HTERT RPE-1 (cell line): ENCODE data around the gene GOLGA8S.
"Not testable (repeated sequence)": the region's sequence is repeated elsewhere in the genome, so short reads cannot be mapped to it uniquely, and the experiment has no call there.

Experiments
- in situ Hi-C: fragments of 300-500 bp; cut with MboI; formaldehyde crosslinking; loops from 4 replicates; pipeline ENCODE4 v1.14.3; 2020; ENCODE audit warnings: low sequenced_read_pairs

The GOLGA8S gene, protein sequence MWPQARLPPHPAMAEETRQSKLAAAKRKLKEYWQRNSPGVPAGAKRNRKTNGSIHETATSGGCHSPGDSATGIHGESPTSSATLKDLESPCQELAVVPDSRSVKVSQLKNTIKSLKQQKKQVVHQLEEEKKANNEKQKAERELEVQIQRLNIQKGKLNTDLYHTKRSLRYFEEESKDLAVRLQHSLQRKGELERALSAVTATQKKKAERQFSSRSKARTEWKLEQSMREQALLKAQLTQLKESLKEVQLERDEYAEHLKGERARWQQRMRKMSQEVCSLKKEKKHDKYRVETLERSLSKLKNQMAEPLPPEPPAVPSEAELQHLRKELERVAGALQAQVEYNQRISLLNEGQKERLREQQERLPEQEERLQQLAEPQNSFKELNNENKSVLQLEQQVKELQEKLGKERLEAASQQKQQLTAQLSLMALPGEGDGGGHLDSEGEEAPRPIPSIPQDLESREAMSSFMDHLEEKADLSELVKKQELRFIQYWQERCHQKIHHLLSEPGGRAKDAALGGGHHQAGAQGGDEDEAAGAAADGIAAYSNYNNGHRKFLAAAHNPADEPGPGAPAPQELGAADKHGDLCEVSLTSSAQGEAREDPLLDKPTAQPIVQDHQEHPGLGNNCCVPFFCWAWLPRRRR

DNA sequence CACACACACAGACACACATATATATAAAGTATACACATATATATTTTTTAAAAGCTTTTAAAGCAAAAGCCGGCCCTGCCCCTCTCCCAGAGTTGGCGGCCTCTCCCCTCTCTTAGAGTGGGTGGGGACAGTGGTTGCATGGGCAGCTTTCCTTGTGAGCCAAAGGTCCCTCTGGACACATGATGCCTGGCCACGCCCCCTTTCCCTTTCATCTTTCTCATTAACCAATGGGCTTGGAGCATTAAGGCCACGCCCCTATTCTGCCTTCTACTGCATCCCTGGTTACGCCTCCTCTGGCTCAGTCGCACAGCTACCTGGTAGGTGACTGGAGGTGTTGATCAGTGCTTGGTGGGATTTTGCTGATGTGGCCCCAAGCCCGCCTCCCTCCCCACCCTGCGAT is at the start of gene GOLGA8S:
TSS of gene GOLGA8S (plus strand) at position 301 of the 400 bp plus-strand sequence. CDS start at position 363, 62 bp downstream.
- in situ Hi-C loops = not testable (repeated sequence)

DNA sequence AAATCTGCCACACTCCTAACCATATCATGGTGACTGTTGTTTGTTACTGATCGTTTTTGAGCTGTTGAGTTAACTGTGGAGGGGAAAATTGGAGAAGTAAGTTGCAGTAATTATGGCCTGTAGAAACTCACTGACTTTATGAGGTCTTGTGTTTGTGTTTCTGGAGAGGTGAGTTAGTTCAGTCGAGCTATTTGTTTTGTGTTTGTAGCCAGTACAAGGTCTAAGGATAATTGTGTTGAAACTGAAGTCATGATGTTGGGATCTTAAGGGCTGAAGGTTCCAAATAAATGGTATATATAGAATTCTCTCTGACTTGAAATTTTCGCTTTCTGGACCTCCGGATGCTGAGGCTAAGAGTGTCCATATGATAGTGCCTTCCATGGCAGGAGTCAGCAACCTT is 49.7 kb upstream of the GOLGA8S start:
- in situ Hi-C loops = not testable (repeated sequence)

DNA sequence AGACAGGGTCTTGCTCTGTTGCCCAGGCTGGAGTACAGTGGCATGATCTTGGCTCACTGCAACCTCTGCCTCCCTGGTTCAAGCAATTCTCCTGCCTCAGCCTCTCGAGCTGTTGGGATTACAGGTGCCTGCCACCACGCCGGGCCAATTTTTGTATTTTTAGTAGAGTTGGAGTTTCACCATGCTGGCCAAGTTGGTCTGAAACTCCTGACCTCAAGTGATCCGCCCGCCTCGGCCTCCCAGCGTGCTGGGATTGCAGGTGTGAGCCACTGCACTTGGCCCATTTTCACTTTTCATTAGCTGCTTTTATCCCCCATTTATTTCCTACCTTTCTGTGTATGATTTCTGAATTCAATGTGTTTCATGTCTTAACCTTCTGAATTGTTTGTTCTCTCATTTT is 48.6 kb upstream of the GOLGA8S start:
- in situ Hi-C loops = not testable (repeated sequence)

DNA sequence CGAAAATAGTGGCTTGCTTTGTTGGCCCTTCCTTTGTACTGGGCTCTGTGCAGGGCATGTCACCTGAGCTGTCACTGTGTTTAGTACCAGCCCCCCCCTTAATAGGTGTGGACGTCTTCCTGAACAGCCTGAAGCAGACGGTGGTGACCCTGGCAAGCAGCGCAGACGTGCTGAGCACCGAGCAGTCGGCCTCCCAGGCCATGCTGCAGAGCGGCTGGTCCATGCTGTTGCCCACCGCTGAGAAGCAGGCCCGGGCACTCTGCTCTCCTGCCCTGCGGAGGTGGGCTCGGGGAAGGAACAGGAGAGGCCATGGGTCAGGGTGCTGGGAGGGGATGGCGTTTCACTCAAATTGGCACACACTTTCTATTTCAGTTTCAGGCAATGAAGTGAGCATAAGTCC is 43.3 kb upstream of the GOLGA8S start:
- in situ Hi-C loops = not testable (repeated sequence)

DNA sequence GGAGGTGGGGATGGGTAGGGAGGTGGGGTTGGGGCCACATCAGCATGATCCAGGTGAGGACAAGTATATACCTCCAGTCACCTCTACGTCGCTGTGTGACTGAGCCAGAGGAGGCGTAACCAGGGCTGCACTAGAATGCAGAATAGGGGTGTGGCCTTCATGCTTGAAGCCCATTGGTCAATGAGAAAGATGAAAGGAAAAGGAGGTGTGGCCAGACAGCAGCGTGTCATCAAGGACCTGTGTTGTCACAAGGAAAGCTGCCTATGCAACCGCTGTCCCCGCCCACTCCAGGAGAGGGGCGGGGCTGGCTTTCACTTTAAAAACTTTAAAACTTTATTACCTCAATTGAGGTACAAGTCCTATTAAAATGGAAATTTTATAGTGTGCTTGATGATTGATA is 20.5 kb upstream of the GOLGA8S start, which contains the start of gene GOLGA6L26:
TSS of gene GOLGA6L26 (minus strand) at position 101 of the 400 bp plus-strand sequence. CDS start at position 40, 61 bp downstream.
- in situ Hi-C loops = not testable (repeated sequence)

DNA sequence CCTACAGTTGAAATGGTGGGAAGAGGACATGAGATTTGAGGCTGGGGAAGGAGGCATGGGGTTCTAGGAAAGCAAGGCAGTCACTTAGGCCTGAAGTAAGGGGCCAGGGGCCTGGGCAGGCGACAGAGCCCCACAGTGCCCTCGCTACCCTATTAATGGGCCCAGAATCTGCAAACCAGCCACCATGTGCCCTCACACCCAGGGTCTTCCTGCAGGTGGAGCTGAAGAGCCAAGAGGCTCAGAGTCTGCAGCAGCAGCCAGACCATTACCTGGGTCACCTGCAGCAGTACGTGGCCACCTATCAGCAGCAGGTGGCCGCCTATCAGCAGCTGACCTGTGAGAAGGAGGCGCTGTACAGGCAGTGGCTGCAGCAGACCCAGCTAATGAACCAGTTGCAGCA is 8.1 kb downstream of the GOLGA8S start:
- in situ Hi-C loops = not testable (repeated sequence)

DNA sequence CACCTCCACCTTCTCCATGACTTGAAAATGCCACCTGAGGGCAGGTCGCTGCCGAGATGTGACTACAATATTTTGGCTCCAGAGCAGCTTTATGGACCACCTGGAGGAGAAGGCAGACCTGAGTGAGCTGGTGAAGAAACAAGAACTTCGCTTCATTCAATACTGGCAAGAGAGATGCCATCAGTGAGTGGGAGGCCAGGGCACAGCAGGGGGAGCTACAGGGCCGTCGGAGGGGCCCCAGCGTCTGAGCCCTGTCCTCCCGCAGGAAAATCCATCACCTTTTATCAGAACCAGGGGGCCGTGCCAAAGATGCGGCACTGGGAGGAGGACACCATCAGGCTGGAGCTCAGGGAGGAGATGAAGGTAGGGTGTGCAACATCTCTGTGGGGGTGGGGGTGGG is 9.7 kb downstream of the GOLGA8S start:
- in situ Hi-C loops = not testable (repeated sequence)

DNA sequence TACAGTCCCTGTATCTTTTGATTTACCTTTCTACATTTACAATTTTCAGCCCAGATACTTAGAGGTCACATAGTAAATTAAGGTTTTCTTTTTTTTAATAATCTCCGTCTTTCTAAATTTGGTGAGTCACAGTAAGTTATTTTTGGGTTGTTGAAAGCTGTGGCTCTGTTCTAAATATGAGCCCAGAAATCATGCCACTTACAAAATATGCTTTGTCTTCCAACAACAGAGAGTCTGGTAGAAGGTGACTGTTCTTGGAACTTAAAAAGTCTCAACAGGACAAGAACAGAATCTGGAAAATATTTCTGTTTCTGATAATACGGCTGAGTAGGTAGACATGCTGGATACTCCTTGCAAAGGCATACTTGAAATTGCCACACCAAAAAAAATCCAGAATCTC is 16.0 kb downstream of the GOLGA8S start:
- in situ Hi-C loops = no loop called here

DNA sequence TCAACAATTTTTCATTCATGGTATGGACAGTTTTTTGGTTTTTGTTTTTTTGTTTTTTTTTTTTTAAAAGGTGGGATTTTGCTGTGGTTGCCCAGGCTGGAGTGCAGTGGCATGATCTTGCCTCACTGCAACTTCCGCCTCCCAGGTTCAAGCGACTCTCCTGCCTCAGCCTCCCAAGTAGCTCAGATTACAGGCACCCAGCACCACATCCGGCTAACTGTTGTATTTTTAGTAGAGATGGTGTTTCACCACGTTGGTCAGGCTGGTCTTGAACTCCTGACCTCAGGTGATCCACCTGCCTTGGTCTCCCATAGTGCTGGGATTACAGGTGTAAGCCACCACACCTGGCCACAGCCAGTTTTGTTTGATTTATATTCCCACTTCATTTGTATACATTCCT is 16.6 kb downstream of the GOLGA8S start:
- in situ Hi-C loops = not testable (repeated sequence)

DNA sequence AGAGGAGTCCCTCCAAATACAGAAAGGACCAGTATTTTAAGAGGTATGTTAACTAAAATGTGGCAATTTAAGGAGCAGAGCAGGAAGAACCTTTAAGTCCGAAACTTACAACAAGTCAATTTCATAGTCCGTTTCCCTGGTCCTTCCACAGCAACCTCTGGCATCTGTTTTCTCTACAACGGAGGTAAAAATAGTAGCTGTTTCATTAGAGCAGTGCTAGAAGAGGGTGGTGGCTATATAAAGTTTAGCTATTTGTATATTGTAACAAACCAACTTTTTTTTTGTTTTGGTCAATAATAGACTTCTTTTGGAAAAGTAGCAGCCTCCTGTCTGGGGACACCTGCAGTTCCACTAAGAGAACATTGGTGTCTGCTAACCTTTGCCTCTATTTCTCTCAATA is 17.3 kb downstream of the GOLGA8S start:
- in situ Hi-C loops = not testable (repeated sequence)

DNA sequence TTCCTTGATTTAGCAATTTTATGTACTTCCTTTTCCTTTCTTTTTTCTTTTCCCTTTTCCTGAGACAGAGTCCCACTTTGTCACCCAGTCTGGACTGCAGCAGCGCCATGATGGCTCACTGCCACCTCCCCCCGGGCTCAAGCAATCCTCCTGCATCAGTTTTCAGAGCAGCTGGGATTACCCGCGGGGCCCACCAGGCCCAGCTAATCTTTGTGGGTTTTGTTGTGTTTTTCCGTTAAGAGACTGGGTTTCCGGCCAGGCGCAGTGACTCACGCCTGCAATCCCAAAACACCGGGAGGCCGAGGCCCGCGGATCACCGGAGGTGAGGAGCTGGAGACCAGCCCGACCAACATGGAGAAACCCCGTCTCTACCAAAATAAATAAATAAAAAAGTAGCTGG is 17.7 kb downstream of the GOLGA8S start:
- in situ Hi-C loops = no loop called here

DNA sequence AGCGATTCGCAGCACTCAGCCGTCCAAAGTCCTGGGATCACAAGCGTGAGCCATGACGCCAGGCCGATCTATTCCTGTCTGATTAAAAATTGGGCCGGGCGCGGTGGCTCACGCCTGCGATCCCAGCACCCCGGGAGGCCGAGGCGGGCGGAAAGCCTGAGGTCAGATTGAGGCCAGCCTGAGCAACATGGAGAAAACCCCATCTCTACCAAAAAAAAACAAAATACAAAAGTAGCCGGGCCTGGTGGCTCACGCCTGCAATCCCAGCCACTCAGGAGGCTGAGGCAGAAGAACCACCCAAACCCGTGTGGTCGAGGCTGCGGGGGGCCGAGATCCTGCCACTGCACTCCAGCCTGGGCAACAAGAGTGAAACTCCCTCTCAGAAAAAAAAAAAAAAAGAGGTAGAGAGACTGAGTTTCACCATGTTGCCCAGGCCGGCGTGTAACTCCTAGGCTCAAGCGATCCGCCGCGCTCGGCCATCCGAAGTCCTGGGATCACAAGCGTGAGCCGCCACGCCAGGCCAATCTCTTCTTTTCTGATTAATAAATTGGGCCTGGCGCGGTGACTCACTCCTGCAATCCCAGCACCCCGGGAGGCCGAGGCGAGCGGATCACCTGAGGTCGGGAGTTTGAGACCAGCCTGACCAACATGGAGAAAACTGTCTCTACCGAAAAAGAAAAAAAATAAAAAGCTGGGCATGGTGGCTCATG is 18.5 kb downstream of the GOLGA8S start:
- in situ Hi-C loops = not testable (repeated sequence)

DNA sequence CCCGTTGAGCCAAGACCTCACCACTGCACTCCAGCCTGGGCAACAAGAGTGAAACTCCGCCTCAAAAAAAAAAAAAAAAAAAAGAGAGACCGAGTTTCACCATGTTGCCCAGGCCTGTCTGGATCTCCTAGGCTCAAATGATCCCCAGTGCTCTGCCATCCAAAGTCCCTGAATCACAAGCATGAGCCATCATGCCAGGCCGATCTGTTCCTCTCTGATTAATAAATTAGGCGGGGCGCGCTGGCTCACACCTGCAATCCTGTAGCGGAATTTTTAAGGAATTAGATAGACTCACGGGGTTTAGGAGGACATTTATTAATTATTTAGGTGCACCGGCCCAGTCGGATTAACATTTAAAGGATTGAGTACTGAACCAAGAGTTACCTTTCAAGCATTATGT is 19.7 kb downstream of the GOLGA8S start:
- in situ Hi-C loops = not testable (repeated sequence)

DNA sequence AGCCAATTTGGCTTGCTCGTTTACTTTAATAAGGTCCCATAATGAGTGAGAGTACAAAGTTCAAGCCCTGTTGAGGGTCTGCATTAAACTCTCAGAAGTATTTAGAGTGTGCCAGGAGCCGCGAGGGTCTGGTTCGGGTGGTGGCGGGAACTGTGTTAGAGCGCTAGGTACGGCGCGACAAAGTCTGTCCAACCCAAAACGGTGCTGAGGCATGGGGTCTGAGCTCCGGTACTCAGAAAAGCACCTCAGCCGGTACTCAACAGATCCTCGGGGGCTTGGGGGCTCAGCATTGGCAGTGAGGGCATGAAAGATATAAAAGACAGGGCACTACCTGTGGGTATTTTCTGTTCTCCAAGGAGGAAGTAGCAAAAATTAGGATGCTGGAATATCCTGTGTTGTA is 24.4 kb downstream of the GOLGA8S start:
- in situ Hi-C loops = not testable (repeated sequence)

DNA sequence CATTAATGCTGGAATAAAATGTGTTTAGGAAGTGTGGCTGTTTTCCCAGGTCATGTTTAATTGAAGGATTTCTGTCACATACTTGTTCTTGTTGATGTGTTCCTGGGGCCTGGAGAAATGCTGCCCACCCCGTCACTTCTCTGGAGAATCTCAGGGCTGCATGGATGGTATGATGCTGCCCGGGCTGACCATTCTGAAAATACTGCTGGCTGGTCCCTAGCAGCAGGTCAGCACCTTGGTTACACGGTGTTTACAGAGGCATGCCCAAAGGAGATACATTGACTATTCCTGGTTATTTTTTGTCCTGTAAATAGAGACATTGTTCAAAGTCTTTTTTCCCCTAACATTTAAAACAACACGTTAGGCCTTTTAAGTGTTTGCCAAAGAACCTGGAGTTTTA is 26.2 kb downstream of the GOLGA8S start:
- in situ Hi-C loops = not testable (repeated sequence)

DNA sequence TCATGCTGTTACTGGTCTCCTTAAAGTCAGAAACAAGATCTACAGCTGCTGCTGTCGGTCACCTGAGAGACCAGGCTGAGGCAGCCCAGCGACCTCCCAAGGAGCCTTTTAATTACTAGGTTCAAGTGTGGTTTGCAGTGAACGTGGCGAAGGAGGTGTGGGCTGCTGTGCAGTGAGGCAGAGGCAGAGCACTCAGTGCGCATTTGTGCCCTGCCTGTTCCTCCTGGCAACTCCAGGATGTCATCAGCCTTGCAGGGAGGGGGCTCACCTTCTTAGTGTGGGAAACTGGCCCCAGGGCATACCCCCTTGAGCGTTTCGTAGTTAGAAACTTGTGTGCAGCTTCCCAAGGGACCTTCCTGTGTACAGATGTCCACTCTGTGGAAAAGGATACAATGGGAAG is 26.6 kb downstream of the GOLGA8S start:
- in situ Hi-C loops = not testable (repeated sequence)

DNA sequence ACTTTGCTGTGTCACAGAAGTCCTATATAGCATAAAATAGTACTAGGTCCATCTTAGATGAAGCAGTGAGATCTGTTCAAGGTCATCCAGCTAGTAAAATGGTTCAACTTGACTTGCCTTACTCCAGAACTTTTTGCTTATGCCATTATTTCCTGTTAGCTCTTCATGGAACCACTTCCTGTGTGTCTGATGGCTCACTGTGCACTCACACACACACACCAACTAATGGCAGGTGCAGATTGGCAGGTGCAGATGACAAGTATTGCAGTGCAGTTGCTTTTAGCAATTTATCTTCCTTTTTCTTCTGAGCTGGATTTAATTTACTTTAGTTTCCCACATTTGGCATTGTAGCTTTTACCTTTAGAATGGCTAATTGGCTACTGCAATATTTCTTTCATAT is 29.8 kb downstream of the GOLGA8S start:
- in situ Hi-C loops = no loop called here

DNA sequence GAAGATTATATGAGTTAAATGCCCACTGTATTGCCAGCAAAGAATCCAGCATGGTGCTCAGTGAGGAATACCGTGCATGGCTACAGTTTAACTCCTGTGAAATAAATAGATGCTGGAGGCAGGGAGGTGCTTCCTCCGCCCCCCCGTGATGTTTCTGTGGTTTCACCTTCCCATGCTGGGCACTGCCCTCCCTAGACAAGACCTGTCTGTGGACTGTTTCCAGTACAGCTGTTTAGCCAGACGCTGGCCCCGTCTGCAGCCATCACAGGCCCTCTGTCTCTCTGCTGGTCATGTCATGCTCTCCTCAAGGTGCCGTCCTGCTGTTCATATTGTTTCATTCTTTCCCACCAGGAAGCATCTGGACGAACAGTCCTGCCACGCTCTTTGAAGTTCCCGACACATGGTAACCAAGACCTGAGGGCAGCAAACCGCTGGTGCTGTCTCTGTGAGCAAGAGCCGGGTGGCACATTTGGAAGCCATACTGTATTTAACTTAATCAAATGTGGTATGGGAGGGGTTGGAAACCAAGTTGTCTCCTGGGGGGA is 31.4 kb downstream of the GOLGA8S start:
- in situ Hi-C loops = no loop called here

DNA sequence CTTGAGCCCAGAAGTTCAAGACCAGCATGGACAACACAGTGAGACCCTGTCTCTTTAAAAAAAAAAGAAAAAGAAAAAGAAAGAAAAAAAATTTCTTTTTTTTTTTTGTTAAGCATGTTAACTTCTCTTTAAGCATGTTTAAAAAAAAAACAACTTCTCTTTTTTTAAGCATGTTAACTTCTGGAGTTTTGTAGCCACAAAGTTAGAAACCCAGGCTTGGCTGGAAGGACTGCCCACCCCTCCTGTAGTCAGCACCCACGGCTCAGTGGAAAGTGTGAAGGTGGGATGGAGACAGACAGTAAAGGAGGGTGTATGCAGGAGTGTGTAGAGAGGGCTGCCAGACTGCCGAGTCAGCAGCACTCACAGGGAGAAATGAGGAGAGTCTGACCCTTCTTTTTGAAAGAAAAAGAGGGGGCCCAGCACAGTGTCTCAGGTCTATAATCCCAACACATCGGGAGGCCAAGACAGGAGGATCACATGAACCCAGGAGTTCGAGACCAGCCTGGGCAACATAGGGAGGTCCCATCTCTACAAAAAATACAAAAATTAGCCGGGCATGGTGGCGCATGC is 33.2 kb downstream of the GOLGA8S start:
- in situ Hi-C loops = no loop called here

DNA sequence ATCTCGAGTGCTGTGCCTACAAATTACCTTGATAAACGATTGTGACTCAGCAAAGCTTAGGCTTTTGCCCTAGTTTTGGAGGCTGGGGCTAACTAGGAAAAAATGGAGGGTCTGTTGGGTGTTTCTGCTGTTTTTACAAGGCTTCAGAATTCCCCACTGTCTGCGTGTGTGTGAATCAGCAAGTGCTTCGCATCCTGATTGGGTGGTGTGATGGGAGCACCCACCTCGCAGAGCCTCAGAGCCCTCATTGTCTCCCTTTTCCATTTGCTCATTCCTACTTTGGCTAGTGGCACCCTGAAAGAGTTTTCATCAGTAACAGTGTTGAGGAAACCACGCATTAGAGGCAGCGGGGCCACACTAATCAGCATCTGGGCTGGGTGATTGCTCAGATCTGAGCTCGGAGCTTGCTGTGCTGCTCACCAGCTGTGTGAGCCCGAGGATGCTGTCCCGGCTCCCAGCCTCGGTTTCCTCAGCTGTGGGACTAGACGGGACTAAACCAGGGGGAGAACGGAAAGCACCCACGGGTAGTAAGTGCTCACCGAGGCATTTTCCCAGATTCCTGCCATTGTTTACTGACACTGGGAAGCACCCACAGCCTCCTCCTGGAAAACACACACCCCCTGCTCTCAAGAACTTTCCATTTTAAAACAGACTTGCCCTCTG is 40.6 kb downstream of the GOLGA8S start:
- in situ Hi-C loops = no loop called here
